HEK293 (cell line): ENCODE data around the gene C19orf73.

ENCODE experiments used
- BCL11B ChIP-seq: fragments of 450-650 bp; formaldehyde crosslinking; IDR thresholded peaks from 2 replicates; pipeline ENCODE4 v1.5.1; 2016; ENCODE audit warnings: low read depth, missing biosample characterization, missing genetic modification characterization
- CTCF ChIP-seq: fragments of 450-650 bp; formaldehyde crosslinking; IDR thresholded peaks from 2 replicates; pipeline ENCODE4 v1.5.1; 2016; ENCODE audit warnings: missing biosample characterization, missing genetic modification characterization
- KLF10 ChIP-seq: fragments of 450-650 bp; IDR thresholded peaks from 2 replicates; pipeline ENCODE4 v1.5.1; 2018; ENCODE audit warnings: missing biosample characterization, mild to moderate bottlenecking, missing genetic modification characterization
- KLF16 ChIP-seq: fragments of 450-650 bp; formaldehyde crosslinking; IDR thresholded peaks from 2 replicates; pipeline ENCODE4 v1.5.1; 2017; ENCODE audit warnings: missing biosample characterization, missing genetic modification characterization
- KLF7 ChIP-seq: fragments of 450-650 bp; formaldehyde crosslinking; IDR thresholded peaks from 2 replicates; pipeline ENCODE4 v1.5.1; 2016; ENCODE audit warnings: missing biosample characterization, missing genetic modification characterization, borderline replicate concordance
- MZF1 ChIP-seq: fragments of 450-650 bp; formaldehyde crosslinking; IDR thresholded peaks from 2 replicates; pipeline ENCODE4 v1.5.1; 2017; ENCODE audit warnings: missing biosample characterization, missing genetic modification characterization, borderline replicate concordance
- PRDM4 ChIP-seq: fragments of 450-650 bp; formaldehyde crosslinking; IDR thresholded peaks from 2 replicates; pipeline ENCODE4 v1.5.1; 2017; ENCODE audit warnings: missing biosample characterization, missing genetic modification characterization
- WT1 ChIP-seq: fragments of 450-650 bp; formaldehyde crosslinking; IDR thresholded peaks from 2 replicates; pipeline ENCODE4 v1.5.1; 2016; ENCODE audit warnings: missing biosample characterization, missing genetic modification characterization
- ZBTB11 ChIP-seq: fragments of 450-650 bp; formaldehyde crosslinking; conservative IDR thresholded peaks from 2 replicates; pipeline ENCODE4 v1.5.1; 2016; ENCODE audit warnings: low read depth, missing biosample characterization, missing genetic modification characterization
- ZBTB20 ChIP-seq: fragments of 450-650 bp; formaldehyde crosslinking; IDR thresholded peaks from 2 replicates; pipeline ENCODE4 v1.5.1; 2016; ENCODE audit warnings: missing biosample characterization, missing genetic modification characterization
- ZEB2 ChIP-seq: fragments of 450-650 bp; formaldehyde crosslinking; IDR thresholded peaks from 2 replicates; pipeline ENCODE4 v1.5.1; 2016; ENCODE audit warnings: missing biosample characterization, missing genetic modification characterization
- ZIC2 ChIP-seq: fragments of 450-650 bp; formaldehyde crosslinking; IDR thresholded peaks from 2 replicates; pipeline ENCODE4 v1.5.1; 2016; ENCODE audit warnings: missing biosample characterization, missing genetic modification characterization
- ZNF10 ChIP-seq: fragments of 450-650 bp; formaldehyde crosslinking; IDR thresholded peaks from 2 replicates; pipeline ENCODE4 v1.5.1; 2017; ENCODE audit warnings: missing biosample characterization, missing genetic modification characterization
- ZNF132 ChIP-seq: fragments of 450-650 bp; formaldehyde crosslinking; IDR thresholded peaks from 2 replicates; pipeline ENCODE4 v1.5.1; 2017; ENCODE audit warnings: missing biosample characterization, missing genetic modification characterization, borderline replicate concordance
- ZNF133 ChIP-seq: fragments of 450-650 bp; formaldehyde crosslinking; IDR thresholded peaks from 2 replicates; pipeline ENCODE4 v1.5.1; 2016; ENCODE audit warnings: missing biosample characterization, missing genetic modification characterization
- ZNF202 ChIP-seq: fragments of 450-650 bp; formaldehyde crosslinking; IDR thresholded peaks from 2 replicates; pipeline ENCODE4 v1.5.1; 2016; ENCODE audit warnings: missing biosample characterization, missing genetic modification characterization, borderline replicate concordance
- ZNF221 ChIP-seq: fragments of 450-650 bp; formaldehyde crosslinking; IDR thresholded peaks from 2 replicates; pipeline ENCODE4 v1.5.1; 2017; ENCODE audit warnings: missing biosample characterization, missing genetic modification characterization, borderline replicate concordance
- ZNF239 ChIP-seq: fragments of 450-650 bp; formaldehyde crosslinking; IDR thresholded peaks from 2 replicates; pipeline ENCODE4 v1.5.1; 2016; ENCODE audit warnings: missing biosample characterization, missing genetic modification characterization
- ZNF24 ChIP-seq: fragments of 450-650 bp; formaldehyde crosslinking; IDR thresholded peaks from 2 replicates; pipeline ENCODE4 v1.5.1; 2016; ENCODE audit warnings: missing biosample characterization, missing genetic modification characterization
- ZNF266 ChIP-seq: fragments of 450-650 bp; formaldehyde crosslinking; IDR thresholded peaks from 2 replicates; pipeline ENCODE4 v1.5.1; 2016; ENCODE audit warnings: missing biosample characterization, missing genetic modification characterization, low read depth
- ZNF274 ChIP-seq, 2 experiments: fragments of 200-500 bp in 1 of 2; fragments of 450-650 bp in 1 of 2; sonication (Bioruptor generic) in 1 of 2; formaldehyde crosslinking in 1 of 2; IDR thresholded peaks; 2 replicates each; pipeline versions ENCODE4 v1.5.1 to v1.6.1; 2014 to 2016; ENCODE audit warnings: borderline replicate concordance in 1 of 2, inconsistent platforms in 1 of 2, low read length in 1 of 2, missing biosample characterization in 1 of 2, missing genetic modification characterization in 1 of 2
- ZNF280C ChIP-seq: fragments of 450-650 bp; formaldehyde crosslinking; IDR thresholded peaks from 2 replicates; pipeline ENCODE4 v1.5.1; 2016; ENCODE audit warnings: missing biosample characterization, missing genetic modification characterization
- ZNF366 ChIP-seq: fragments of 450-650 bp; formaldehyde crosslinking; conservative IDR thresholded peaks from 2 replicates; pipeline ENCODE4 v1.5.1; 2016; ENCODE audit warnings: missing biosample characterization, missing genetic modification characterization
- ZNF391 ChIP-seq: fragments of 450-650 bp; formaldehyde crosslinking; IDR thresholded peaks from 2 replicates; pipeline ENCODE4 v1.5.1; 2016; ENCODE audit warnings: low read depth, missing biosample characterization, missing genetic modification characterization, borderline replicate concordance
- ZNF558 ChIP-seq: fragments of 450-650 bp; formaldehyde crosslinking; IDR thresholded peaks from 2 replicates; pipeline ENCODE4 v1.5.1; 2016; ENCODE audit warnings: missing biosample characterization, missing genetic modification characterization
- ZNF596 ChIP-seq: fragments of 450-650 bp; IDR thresholded peaks from 2 replicates; pipeline ENCODE4 v1.5.0; 2018; ENCODE audit warnings: missing biosample characterization, mild to moderate bottlenecking, missing genetic modification characterization, moderate library complexity
- ZNF626 ChIP-seq: fragments of 450-650 bp; sonication (Bioruptor Pico); formaldehyde crosslinking; IDR thresholded peaks from 2 replicates; pipeline ENCODE4 v1.5.1; 2018; ENCODE audit warnings: missing biosample characterization, missing genetic modification characterization, inconsistent platforms
- ZNF645 ChIP-seq: fragments of 450-650 bp; formaldehyde crosslinking; IDR thresholded peaks from 2 replicates; pipeline ENCODE4; 2016; ENCODE audit warnings: missing biosample characterization, missing genetic modification characterization
- ZXDB ChIP-seq: fragments of 450-650 bp; formaldehyde crosslinking; IDR thresholded peaks from 2 replicates; pipeline ENCODE4 v1.5.1; 2016; ENCODE audit warnings: missing biosample characterization, missing genetic modification characterization

C19orf73 gene

GRCh38 chr19:49149652-49150105 is 30.7 kb upstream of the C19orf73 start (continued):
- TF ChIP-seq ZBTB20 (tag by site-specific recombination) = peak; percentile 81
- no peak for TF ChIP-seq ZIC2 (tag by site-specific recombination)
- no peak for TF ChIP-seq ZNF132 (tag by site-specific recombination)
- TF ChIP-seq ZNF596 (tag by site-specific recombination) = no peak
- peak; percentile 44; the same call in 1 of the 2 replicates for TF ChIP-seq PRDM4 (tag by site-specific recombination)
- TF ChIP-seq ZNF280C (tag by site-specific recombination) = no peak
- no peak for TF ChIP-seq ZNF266 (tag by site-specific recombination)
- peak; percentile 38; the same call in 1 of the 2 replicates for TF ChIP-seq ZEB2 (tag by site-specific recombination)
- TF ChIP-seq ZNF626 = no peak
- 0 out of 2 replicates have a peak, but pooled peaks have one; percentile 8 for TF ChIP-seq ZNF239 (tag by site-specific recombination)
- peak; percentile 57; the same call in 1 of the 2 replicates for TF ChIP-seq KLF16
- no peak for TF ChIP-seq ZNF202
- TF ChIP-seq ZNF24 = peak; percentile 47
- TF ChIP-seq KLF7 = peak; percentile 57; the same call in 1 of the 2 replicates
- peak; percentile 29; the same call in 1 of the 2 replicates for TF ChIP-seq MZF1
- TF ChIP-seq ZNF221 (tag by site-specific recombination) = no peak
- TF ChIP-seq CTCF (tag by site-specific recombination) = no peak
- 0 out of 2 replicates have a peak, but pooled peaks have one; percentile 59 for TF ChIP-seq BCL11B (tag by site-specific recombination)
- 0 out of 2 replicates have a peak, but pooled peaks have one; percentile 10 for TF ChIP-seq KLF10 (tag by site-specific recombination)
- no peak; the same call in none of the 2 replicates for TF ChIP-seq ZNF366 (tag by site-specific recombination)
- TF ChIP-seq ZNF133 (tag by site-specific recombination) = no peak
- no peak for TF ChIP-seq ZNF558 (tag by site-specific recombination)
- TF ChIP-seq ZNF391 (tag by site-specific recombination) = peak; percentile 83; the same call in 1 of the 2 replicates
- TF ChIP-seq WT1 (tag by site-specific recombination) = peak; percentile 18; the same call in 1 of the 2 replicates
- peak; percentile 64 for TF ChIP-seq ZXDB (tag by site-specific recombination)
- TF ChIP-seq ZNF10 (tag by site-specific recombination) = 0 out of 2 replicates have a peak, but pooled peaks have one; percentile 38
- TF ChIP-seq ZBTB11 (tag by site-specific recombination) = peak; percentile 69; the same call in 1 of the 2 replicates
- TF ChIP-seq ZNF274 (IDR thresholded peaks at IDR 0.05; ENCODE audit: low read length) = no peak
- TF ChIP-seq ZNF274 (tag by site-specific recombination; IDR thresholded peaks at IDR 0.05; ENCODE audit: borderline replicate concordance) = no peak
- TF ChIP-seq ZNF645 (tag by site-specific recombination) = no peak
